GM23338 (cell line): ENCODE results near the gene ESYT2. TPM values are rescaled to one million over a fixed set of nuclear protein-coding genes. Genes with fewer than 3 reads are reported as not detected.

Experiments
- ATAC-seq: fragments of 200-7000 bp; cut with Tn5 transposase; 3 replicates; pipeline ENCODE4 v1.9.1; 2020
- DNase-seq: peaks from one replicate; pipeline ENCODE4 v3.0.0-alpha.2; 2015; ENCODE audit warnings: low spot score
- H2AFZ ChIP-seq: fragments of 200-600 bp; sonication (generic); 2 replicates; pipeline ENCODE4 v1.8.0; 2016; ENCODE audit warnings: antibody characterized with exemption, mild to moderate bottlenecking, moderate library complexity
- H3F3A ChIP-seq: fragments of 200-600 bp; sonication (generic); replicated peaks from 2 replicates; pipeline ENCODE4 v1.8.0; 2017; ENCODE audit warnings: antibody characterized with exemption, mixed run types, low read depth
- H3K27ac ChIP-seq: fragments of 200-600 bp; sonication (generic); 2 replicates; pipeline ENCODE4 v1.6.1; 2016; ENCODE audit warnings: low read depth
- H3K27me3 ChIP-seq: fragments of 200-600 bp; sonication (generic); 2 replicates; pipeline ENCODE4 v1.8.0; 2016; ENCODE audit warnings: mild to moderate bottlenecking, mixed run types, moderate library complexity; ENCODE audit not compliant: insufficient read depth
- H3K36me3 ChIP-seq: fragments of 200-600 bp; sonication (generic); 2 replicates; pipeline ENCODE4 v1.8.0; 2016; ENCODE audit warnings: mild to moderate bottlenecking; ENCODE audit not compliant: insufficient read depth
- H3K4me1 ChIP-seq: fragments of 200-600 bp; sonication (generic); 2 replicates; pipeline ENCODE4 v1.8.0; 2016; ENCODE audit warnings: mild to moderate bottlenecking, moderate library complexity; ENCODE audit not compliant: insufficient read depth
- H3K4me2 ChIP-seq: fragments of 200-600 bp; sonication (generic); 2 replicates; pipeline ENCODE4 v1.7.1; 2017; ENCODE audit warnings: mixed run types
- H3K4me3 ChIP-seq: fragments of 200-600 bp; sonication (generic); 2 replicates; pipeline ENCODE4 v1.6.1; 2016; ENCODE audit warnings: mixed run types
- H3K79me2 ChIP-seq: fragments of 200-600 bp; sonication (generic); replicated peaks from 2 replicates; pipeline ENCODE4 v1.8.0; 2017; ENCODE audit warnings: mild to moderate bottlenecking; ENCODE audit not compliant: insufficient read depth
- H3K9me2 ChIP-seq: fragments of 200-600 bp; sonication (generic); 2 replicates; pipeline ENCODE4 v1.8.0; 2017; ENCODE audit not compliant: insufficient read depth
- H4K20me1 ChIP-seq: fragments of 200-600 bp; sonication (generic); replicated peaks from 2 replicates; pipeline ENCODE4 v1.8.0; 2017; ENCODE audit warnings: mild to moderate bottlenecking; ENCODE audit not compliant: insufficient read depth
- H3K27ac Mint-ChIP-seq: 2 replicates; pipeline ENCODE4 v1.8.0; 2020; ENCODE audit warnings: inconsistent platforms, mild to moderate bottlenecking, moderate library complexity, mixed read lengths
- H3K27me3 Mint-ChIP-seq: 3 replicates; pipeline ENCODE4 v1.8.0; 2022; ENCODE audit warnings: low read depth, mild to moderate bottlenecking, moderate library complexity, mixed read lengths, inconsistent platforms; ENCODE audit not compliant: insufficient read depth, poor library complexity
- H3K36me3 Mint-ChIP-seq: 3 replicates; pipeline ENCODE4 v1.8.0; 2021; ENCODE audit warnings: low read depth, mild to moderate bottlenecking, inconsistent platforms, moderate library complexity, mixed read lengths
- H3K4me1 Mint-ChIP-seq: 3 replicates; pipeline ENCODE4 v1.8.0; 2020; ENCODE audit warnings: mild to moderate bottlenecking, inconsistent platforms, mixed read lengths
- H3K4me3 Mint-ChIP-seq: 3 replicates; pipeline ENCODE4 v1.8.0; 2021; ENCODE audit warnings: moderate library complexity, mild to moderate bottlenecking, inconsistent platforms, mixed read lengths
- H3K9me3 Mint-ChIP-seq: 3 replicates; pipeline ENCODE4 v1.8.0; 2020; ENCODE audit warnings: moderate library complexity, mild to moderate bottlenecking, inconsistent platforms, mixed read lengths
- CREB1 ChIP-seq: fragments of 250-450 bp; sonication (Bioruptor Pico); IDR thresholded peaks from 2 replicates; pipeline ENCODE4 v1.5.0; 2020; ENCODE audit warnings: low read depth, mild to moderate bottlenecking, moderate library complexity
- CTCF ChIP-seq, 2 experiments: fragments of 200-600 bp in 1 of 2; sonication (generic) in 1 of 2; conservative IDR thresholded peaks; 2 replicates each; pipeline versions ENCODE4 v1.5.1 to v1.6.1; 2016 to 2017; ENCODE audit warnings: antibody characterized with exemption in 2 of 2, low read depth in 2 of 2, mild to moderate bottlenecking in 2 of 2, moderate library complexity in 1 of 2
- NANOG ChIP-seq: IDR thresholded peaks from 2 replicates; pipeline ENCODE4 v1.6.1; 2016; ENCODE audit warnings: antibody characterized with exemption, borderline replicate concordance
- REST ChIP-seq: IDR thresholded peaks from one replicate; pipeline ENCODE4 v1.6.1; 2018; ENCODE audit warnings: antibody characterized with exemption; ENCODE audit not compliant: unreplicated experiment
- STAT1 ChIP-seq: IDR thresholded peaks from one replicate; pipeline ENCODE4 v1.6.1; 2016; ENCODE audit warnings: antibody characterized with exemption; ENCODE audit not compliant: unreplicated experiment
- polyA plus RNA-seq: library from polyadenylated mRNA; unstranded; fragments of >200 nt; fragmentation: Nextera tagmentation; extraction: Ambion mirVana; gene quantifications from 2 replicates; pipeline ENCODE4 v1.2.1, GENCODE V29; 2016
- total RNA-seq: library from RNA; depleted of rRNA; stranded (reverse); fragments of >200 nt; shearing (Covaris generic); gene quantifications from 2 replicates; pipeline ENCODE4 v1.2.3, GENCODE V29; 2014
- TF ChIP-seq, protein P1 (sequence below): fragments of 250-450 bp; sonication (Bioruptor Pico); IDR thresholded peaks from 2 replicates; pipeline ENCODE4 v1.5.0; 2020; ENCODE audit warnings: mild to moderate bottlenecking, moderate library complexity

The ESYT2 gene
- total and polyA plus RNA-seq, 2 experiments from 2014 or later = 9.6 to 52.7 TPM

GRCh38 chr7:158723266-158723665 is 106.0 kb downstream of the ESYT2 start (continued):
- TF ChIP-seq, protein P1, sequence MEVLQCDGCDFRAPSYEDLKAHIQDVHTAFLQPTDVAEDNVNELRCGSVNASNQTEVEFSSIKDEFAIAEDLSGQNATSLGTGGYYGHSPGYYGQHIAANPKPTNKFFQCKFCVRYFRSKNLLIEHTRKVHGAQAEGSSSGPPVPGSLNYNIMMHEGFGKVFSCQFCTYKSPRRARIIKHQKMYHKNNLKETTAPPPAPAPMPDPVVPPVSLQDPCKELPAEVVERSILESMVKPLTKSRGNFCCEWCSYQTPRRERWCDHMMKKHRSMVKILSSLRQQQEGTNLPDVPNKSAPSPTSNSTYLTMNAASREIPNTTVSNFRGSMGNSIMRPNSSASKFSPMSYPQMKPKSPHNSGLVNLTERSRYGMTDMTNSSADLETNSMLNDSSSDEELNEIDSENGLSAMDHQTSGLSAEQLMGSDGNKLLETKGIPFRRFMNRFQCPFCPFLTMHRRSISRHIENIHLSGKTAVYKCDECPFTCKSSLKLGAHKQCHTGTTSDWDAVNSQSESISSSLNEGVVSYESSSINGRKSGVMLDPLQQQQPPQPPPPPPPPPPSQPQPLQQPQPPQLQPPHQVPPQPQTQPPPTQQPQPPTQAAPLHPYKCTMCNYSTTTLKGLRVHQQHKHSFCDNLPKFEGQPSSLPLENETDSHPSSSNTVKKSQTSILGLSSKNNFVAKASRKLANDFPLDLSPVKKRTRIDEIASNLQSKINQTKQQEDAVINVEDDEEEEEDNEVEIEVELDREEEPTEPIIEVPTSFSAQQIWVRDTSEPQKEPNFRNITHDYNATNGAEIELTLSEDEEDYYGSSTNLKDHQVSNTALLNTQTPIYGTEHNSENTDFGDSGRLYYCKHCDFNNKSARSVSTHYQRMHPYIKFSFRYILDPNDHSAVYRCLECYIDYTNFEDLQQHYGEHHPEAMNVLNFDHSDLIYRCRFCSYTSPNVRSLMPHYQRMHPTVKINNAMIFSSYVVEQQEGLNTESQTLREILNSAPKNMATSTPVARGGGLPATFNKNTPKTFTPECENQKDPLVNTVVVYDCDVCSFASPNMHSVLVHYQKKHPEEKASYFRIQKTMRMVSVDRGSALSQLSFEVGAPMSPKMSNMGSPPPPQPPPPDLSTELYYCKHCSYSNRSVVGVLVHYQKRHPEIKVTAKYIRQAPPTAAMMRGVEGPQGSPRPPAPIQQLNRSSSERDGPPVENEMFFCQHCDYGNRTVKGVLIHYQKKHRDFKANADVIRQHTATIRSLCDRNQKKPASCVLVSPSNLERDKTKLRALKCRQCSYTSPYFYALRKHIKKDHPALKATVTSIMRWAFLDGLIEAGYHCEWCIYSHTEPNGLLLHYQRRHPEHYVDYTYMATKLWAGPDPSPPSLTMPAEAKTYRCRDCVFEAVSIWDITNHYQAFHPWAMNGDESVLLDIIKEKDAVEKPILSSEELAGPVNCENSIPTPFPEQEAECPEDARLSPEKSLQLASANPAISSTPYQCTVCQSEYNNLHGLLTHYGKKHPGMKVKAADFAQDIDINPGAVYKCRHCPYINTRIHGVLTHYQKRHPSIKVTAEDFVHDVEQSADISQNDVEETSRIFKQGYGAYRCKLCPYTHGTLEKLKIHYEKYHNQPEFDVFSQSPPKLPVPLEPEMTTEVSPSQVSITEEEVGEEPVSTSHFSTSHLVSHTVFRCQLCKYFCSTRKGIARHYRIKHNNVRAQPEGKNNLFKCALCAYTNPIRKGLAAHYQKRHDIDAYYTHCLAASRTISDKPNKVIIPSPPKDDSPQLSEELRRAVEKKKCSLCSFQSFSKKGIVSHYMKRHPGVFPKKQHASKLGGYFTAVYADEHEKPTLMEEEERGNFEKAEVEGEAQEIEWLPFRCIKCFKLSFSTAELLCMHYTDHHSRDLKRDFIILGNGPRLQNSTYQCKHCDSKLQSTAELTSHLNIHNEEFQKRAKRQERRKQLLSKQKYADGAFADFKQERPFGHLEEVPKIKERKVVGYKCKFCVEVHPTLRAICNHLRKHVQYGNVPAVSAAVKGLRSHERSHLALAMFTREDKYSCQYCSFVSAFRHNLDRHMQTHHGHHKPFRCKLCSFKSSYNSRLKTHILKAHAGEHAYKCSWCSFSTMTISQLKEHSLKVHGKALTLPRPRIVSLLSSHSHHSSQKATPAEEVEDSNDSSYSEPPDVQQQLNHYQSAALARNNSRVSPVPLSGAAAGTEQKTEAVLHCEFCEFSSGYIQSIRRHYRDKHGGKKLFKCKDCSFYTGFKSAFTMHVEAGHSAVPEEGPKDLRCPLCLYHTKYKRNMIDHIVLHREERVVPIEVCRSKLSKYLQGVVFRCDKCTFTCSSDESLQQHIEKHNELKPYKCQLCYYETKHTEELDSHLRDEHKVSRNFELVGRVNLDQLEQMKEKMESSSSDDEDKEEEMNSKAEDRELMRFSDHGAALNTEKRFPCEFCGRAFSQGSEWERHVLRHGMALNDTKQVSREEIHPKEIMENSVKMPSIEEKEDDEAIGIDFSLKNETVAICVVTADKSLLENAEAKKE (CRISPR knock-in tag) = no peak
- TF ChIP-seq CREB1 (no peak), STAT1 (no peak), NANOG (no peak)

DNA sequence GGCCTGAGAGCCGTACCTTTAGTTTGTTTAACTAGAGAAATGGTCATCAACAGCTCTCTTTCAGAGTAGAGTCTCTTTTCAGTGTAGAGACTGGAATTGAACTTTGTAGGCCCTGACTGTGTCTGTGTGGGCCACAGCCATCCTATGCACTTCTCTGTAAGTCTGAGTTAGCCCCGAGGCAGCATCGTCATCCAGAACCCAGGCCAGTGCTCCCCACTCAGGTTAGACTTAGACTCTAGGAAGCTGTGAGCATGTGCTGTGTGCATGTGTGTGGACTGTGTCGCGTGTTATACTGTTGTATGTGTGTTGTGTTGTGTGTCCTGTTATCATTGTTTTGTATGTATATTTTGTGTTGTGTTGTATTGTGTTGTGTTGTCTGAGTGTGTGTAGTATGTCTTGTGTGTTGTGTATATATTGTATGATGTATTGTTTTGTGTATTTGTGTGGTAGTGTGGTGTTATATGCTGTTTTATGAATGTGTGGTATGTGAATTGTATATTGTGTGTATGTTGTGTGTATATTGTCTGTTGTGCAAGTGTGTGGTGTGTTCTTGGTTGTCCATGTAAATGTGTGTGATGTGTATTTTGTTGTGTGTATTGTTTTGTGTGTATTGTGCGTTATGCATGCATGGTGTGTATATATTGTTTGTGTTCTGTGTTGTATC is 106.6 kb downstream of the ESYT2 start:
- no peaks in the 10 kb centered on the region for H3K9me2 ChIP-seq
- H3K27me3 Mint-ChIP-seq = peaks cover 2% of the 10 kb centered on the region
- H3K4me1 ChIP-seq = no peaks in the 10 kb centered on the region
- no peak overlapping the region for H3K27ac Mint-ChIP-seq
- no peak overlapping the region for H3K4me3 ChIP-seq
- H3K36me3 Mint-ChIP-seq = no peaks in the 10 kb centered on the region
- peaks cover 2% of the 10 kb centered on the region; the same call in 2 of the 3 replicates for H3K9me3 Mint-ChIP-seq
- H3K36me3 ChIP-seq = no peaks in the 10 kb centered on the region
- no peaks in the 10 kb centered on the region for H3K79me2 ChIP-seq
- H3F3A ChIP-seq = peaks cover 4% of the 10 kb centered on the region; the same call in 1 of the 2 replicates
- no peak overlapping the region for H3K4me2 ChIP-seq
- H2AFZ ChIP-seq = no peak overlapping the region
- ATAC-seq (no peak), DNase-seq (no peak)
- H4K20me1 ChIP-seq = no peaks in the 10 kb centered on the region
- no peak overlapping the region; the same call in 2 of the 3 replicates for H3K4me3 Mint-ChIP-seq
- H3K4me1 Mint-ChIP-seq = no peaks in the 10 kb centered on the region; the same call in 2 of the 3 replicates
- no peaks in the 10 kb centered on the region for H3K27me3 ChIP-seq
- H3K27ac ChIP-seq = no peak overlapping the region
- no peak for TF ChIP-seq CTCF (conservative IDR thresholded peaks at IDR 0.05; ENCODE audit: low read depth in 2 of 2)
- no peak for TF ChIP-seq REST
- no peak for TF ChIP-seq STAT1
